Measurements from ENCODE around the gene GTF3C4. TPM values are rescaled to one million over a fixed set of nuclear protein-coding genes. Genes with fewer than 3 reads are reported as not detected.

GTF3C4 gene
- total and polyA plus RNA-seq, 10 of the 15 experiments (the other 5 are each of a cell fraction or from before 2014, with no cell fraction given): 3.2 to 18.9 (median 8.2) TPM

DNA sequence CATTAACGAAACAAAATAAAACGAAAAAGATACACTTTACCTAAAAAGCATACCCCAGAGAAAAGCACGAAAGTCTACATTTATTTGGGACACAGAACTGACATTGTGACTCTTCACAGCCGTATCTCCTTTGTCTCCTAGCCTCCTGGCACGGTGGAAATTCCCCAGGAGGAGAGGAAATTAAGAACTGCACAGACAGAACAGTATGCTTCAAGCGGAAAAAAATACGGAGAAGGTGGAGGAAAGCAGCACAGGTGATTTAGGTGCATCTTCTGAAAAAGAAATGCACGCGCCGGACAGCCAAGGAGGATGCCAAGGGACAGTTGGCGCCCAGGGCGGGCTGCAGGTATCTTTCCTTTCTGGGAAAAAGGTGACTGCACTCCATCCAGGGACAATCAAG, 32.5 kb upstream of the GTF3C4 start:
- H3K4me1 ChIP-seq (ENCODE audit: control insufficient read depth, insufficient read depth, low read length): no peaks in the 10 kb centered on the region
- ChIA-PET CTCF (interaction anchor here (0.6 kb wide), 1 partner anchor 769 kb away, joined by 3 read pairs; no protein-coding TSS in a partner anchor), RAD21 (ENCODE audit: unreplicated experiment) (no interaction called here), SMC1A (ENCODE audit: uncharacterized antibody, unreplicated experiment) (no interaction called here), POLR2A (no interaction called here)
- H3K27ac ChIP-seq (ENCODE audit: control insufficient read depth, insufficient read depth): no peak overlapping the region
- H3K9me3 ChIP-seq (replicated peaks; ENCODE audit: control insufficient read depth, insufficient read depth, low read length): no peaks in the 10 kb centered on the region
- FAIRE-seq (no peak), ATAC-seq (no peak), DNase-seq (ENCODE audit: low read depth, low spot score) (no peak)
- H3K27me3 ChIP-seq (replicated peaks in 1 of 2; ENCODE audit: control insufficient read depth in 2 of 2, insufficient read depth in 2 of 2, low read length in 1 of 2): no peaks in the 10 kb centered on the region
- TF ChIP-seq CBX3 (IDR thresholded peaks at IDR 0.05; ENCODE audit: borderline replicate concordance, low read depth): no peak
- TF ChIP-seq, protein P1, sequence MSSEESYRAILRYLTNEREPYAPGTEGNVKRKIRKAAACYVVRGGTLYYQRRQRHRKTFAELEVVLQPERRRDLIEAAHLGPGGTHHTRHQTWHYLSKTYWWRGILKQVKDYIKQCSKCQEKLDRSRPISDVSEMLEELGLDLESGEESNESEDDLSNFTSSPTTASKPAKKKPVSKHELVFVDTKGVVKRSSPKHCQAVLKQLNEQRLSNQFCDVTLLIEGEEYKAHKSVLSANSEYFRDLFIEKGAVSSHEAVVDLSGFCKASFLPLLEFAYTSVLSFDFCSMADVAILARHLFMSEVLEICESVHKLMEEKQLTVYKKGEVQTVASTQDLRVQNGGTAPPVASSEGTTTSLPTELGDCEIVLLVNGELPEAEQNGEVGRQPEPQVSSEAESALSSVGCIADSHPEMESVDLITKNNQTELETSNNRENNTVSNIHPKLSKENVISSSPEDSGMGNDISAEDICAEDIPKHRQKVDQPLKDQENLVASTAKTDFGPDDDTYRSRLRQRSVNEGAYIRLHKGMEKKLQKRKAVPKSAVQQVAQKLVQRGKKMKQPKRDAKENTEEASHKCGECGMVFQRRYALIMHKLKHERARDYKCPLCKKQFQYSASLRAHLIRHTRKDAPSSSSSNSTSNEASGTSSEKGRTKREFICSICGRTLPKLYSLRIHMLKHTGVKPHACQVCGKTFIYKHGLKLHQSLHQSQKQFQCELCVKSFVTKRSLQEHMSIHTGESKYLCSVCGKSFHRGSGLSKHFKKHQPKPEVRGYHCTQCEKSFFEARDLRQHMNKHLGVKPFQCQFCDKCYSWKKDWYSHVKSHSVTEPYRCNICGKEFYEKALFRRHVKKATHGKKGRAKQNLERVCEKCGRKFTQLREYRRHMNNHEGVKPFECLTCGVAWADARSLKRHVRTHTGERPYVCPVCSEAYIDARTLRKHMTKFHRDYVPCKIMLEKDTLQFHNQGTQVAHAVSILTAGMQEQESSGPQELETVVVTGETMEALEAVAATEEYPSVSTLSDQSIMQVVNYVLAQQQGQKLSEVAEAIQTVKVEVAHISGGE (CRISPR knock-in tag; IDR thresholded peaks at IDR 0.05): no peak
- no peak for TF ChIP-seq NFYA (IDR thresholded peaks at IDR 0.05; ENCODE audit: borderline replicate concordance, low read depth, low read length)
- no peak for TF ChIP-seq ZNF384 (IDR thresholded peaks at IDR 0.05; ENCODE audit: borderline replicate concordance, low read depth, low read length)
- no peak for TF ChIP-seq MYC (IDR thresholded peaks at IDR 0.05; ENCODE audit: insufficient read depth, insufficient read length, insufficient replicate concordance, low read length, severe bottlenecking)
- no peak for TF ChIP-seq BACH1 (IDR thresholded peaks at IDR 0.05; ENCODE audit: borderline replicate concordance)
- TF ChIP-seq TBL1XR1 (IDR thresholded peaks at IDR 0.05; ENCODE audit: low read depth, low read length): no peak
- TF ChIP-seq, protein P2, sequence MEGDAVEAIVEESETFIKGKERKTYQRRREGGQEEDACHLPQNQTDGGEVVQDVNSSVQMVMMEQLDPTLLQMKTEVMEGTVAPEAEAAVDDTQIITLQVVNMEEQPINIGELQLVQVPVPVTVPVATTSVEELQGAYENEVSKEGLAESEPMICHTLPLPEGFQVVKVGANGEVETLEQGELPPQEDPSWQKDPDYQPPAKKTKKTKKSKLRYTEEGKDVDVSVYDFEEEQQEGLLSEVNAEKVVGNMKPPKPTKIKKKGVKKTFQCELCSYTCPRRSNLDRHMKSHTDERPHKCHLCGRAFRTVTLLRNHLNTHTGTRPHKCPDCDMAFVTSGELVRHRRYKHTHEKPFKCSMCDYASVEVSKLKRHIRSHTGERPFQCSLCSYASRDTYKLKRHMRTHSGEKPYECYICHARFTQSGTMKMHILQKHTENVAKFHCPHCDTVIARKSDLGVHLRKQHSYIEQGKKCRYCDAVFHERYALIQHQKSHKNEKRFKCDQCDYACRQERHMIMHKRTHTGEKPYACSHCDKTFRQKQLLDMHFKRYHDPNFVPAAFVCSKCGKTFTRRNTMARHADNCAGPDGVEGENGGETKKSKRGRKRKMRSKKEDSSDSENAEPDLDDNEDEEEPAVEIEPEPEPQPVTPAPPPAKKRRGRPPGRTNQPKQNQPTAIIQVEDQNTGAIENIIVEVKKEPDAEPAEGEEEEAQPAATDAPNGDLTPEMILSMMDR (IDR thresholded peaks at IDR 0.05 in 2 of 3, conservative IDR thresholded peaks at IDR 0.05 in 1 of 3; ENCODE audit: control insufficient read depth in 2 of 3, extremely low read depth in 1 of 3, insufficient read depth in 1 of 3, low read depth in 3 of 3, low read length in 3 of 3): no peak
- TF ChIP-seq TCF3 (IDR thresholded peaks at IDR 0.05; ENCODE audit: borderline replicate concordance, insufficient read depth, low read depth, low read length): no peak
- no peak for TF ChIP-seq NR2F1 (conservative IDR thresholded peaks at IDR 0.05)
- TF ChIP-seq, protein P3, sequence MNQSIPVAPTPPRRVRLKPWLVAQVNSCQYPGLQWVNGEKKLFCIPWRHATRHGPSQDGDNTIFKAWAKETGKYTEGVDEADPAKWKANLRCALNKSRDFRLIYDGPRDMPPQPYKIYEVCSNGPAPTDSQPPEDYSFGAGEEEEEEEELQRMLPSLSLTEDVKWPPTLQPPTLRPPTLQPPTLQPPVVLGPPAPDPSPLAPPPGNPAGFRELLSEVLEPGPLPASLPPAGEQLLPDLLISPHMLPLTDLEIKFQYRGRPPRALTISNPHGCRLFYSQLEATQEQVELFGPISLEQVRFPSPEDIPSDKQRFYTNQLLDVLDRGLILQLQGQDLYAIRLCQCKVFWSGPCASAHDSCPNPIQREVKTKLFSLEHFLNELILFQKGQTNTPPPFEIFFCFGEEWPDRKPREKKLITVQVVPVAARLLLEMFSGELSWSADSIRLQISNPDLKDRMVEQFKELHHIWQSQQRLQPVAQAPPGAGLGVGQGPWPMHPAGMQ (IDR thresholded peaks at IDR 0.05; ENCODE audit: borderline replicate concordance): no peak
- TF ChIP-seq ZNF24 (IDR thresholded peaks at IDR 0.05): no peak
- no peak for TF ChIP-seq TCF7 (IDR thresholded peaks at IDR 0.05; ENCODE audit: borderline replicate concordance)
- no peaks in the 10 kb centered on the region for H4K20me1 ChIP-seq (ENCODE audit: control insufficient read depth, insufficient read depth)
- intact Hi-C loops (cut with micrococcal nuclease; ENCODE audit: unreplicated experiment): no loop called here
- H3K79me2 ChIP-seq (ENCODE audit: control insufficient read depth, insufficient read depth, low read length): no peaks in the 10 kb centered on the region
- no peak overlapping the region for H3K9ac ChIP-seq (ENCODE audit: control insufficient read depth, insufficient read depth, low read length)
- WGBS (ENCODE audit: insufficient coverage, insufficient replicate concordance, low lambda C conversion rate, missing lambda C conversion rate): 93% methylated on average over 12 of the region's 12 CpGs
- no peak overlapping the region for H3K4me2 ChIP-seq (ENCODE audit: control insufficient read depth, insufficient read depth)
- peaks cover 4 to 26% of the 10 kb centered on the region in 2 experiments for H3K36me3 ChIP-seq (ENCODE audit: control insufficient read depth in 2 of 2, insufficient read depth in 2 of 2, low read length in 1 of 2)
- H3K4me3 ChIP-seq: no peak overlapping the region
- in situ Hi-C loops (cut with MboI): no loop called here
- BruUV-seq (replicated peaks): no TSS peak
- no peak overlapping the region for H2AFZ ChIP-seq (ENCODE audit: control insufficient read depth, low read depth, low read length)
